HepG2 (cell line): ENCODE measurements around the gene NAT14. TPM values are rescaled to one million over a fixed set of nuclear protein-coding genes. Genes with fewer than 3 reads are reported as not detected.

Source experiments
- ATAC-seq: fragments of 200-7000 bp; cut with Tn5 transposase; 3 replicates; pipeline ENCODE4 v1.9.1; 2020; ENCODE audit warnings: mild to moderate bottlenecking, moderate library complexity
- BruUV-seq: library from RNA; stranded (reverse); fragments of 400-500 nt; replicated peaks from 2 replicates; lab custom pipeline; 2021; lab: Mats Ljungman, UMichigan
- CTCF ChIA-PET: fragments of 300-600 bp; formaldehyde crosslinking; extraction: SDS; loops from one replicate; lab custom pipeline; 2021; ENCODE audit warnings: low total read pairs, inconsistent platforms, low intra/inter-chr PET ratio; lab: Yijun Ruan, JAX
- POLR2A ChIA-PET: fragments of 350-600 bp; sonication (Branson Sonifier 250); formaldehyde crosslinking; loops from one replicate; lab custom pipeline; 2020; ENCODE audit warnings: antibody characterized with exemption, inconsistent platforms; lab: Yijun Ruan, JAX
- DNase-seq: peaks from one replicate; pipeline ENCODE4 v3.0.0-alpha.2; 2015; ENCODE audit warnings: low spot score
- FAIRE-seq: peaks from 3 replicates; lab custom pipeline; 2011; peaks lifted over from hg19 to GRCh38; lab: Jason Lieb, UNC
- H2AFZ ChIP-seq: one replicate; pipeline ENCODE4 v1.6.1; 2011; ENCODE audit warnings: low read length, inconsistent platforms
- H3K27ac ChIP-seq: fragments of 300-600 bp; 3 replicates; pipeline ENCODE4 v1.8.0; 2011; ENCODE audit warnings: mixed run types, mild to moderate bottlenecking, mixed read lengths, low read length, inconsistent platforms; ENCODE audit not compliant: insufficient read depth; ENCODE audit errors: extremely low read length
- H3K27me3 ChIP-seq, 2 experiments: fragments of 200-600 bp in 1 of 2; 2 replicates in 1 of 2; 3 replicates in 1 of 2; pipeline versions ENCODE4 v1.6.0 to v1.8.0; 2011; ENCODE audit warnings: low read length in 2 of 2, mild to moderate bottlenecking in 2 of 2, moderate library complexity in 2 of 2, inconsistent platforms in 1 of 2; ENCODE audit not compliant: insufficient read depth in 2 of 2, control insufficient read depth in 1 of 2
- H3K36me3 ChIP-seq, 2 experiments: fragments of 200-600 bp in 1 of 2; replicated peaks in 1 of 2; 2 replicates in 1 of 2; 3 replicates in 1 of 2; pipeline versions ENCODE4 v1.5.1 to v1.8.0; 2011; ENCODE audit warnings: low read length in 2 of 2, inconsistent platforms in 1 of 2; ENCODE audit not compliant: insufficient read depth in 2 of 2, control insufficient read depth in 1 of 2
- H3K4me1 ChIP-seq: 2 replicates; pipeline ENCODE4 v1.5.1; 2012; ENCODE audit warnings: low read length, inconsistent platforms; ENCODE audit not compliant: insufficient read depth
- H3K4me2 ChIP-seq: 2 replicates; pipeline ENCODE4 v1.6.0; 2011; ENCODE audit warnings: low read depth, low read length, inconsistent platforms
- H3K4me3 ChIP-seq, 3 experiments: fragments of 200-600 bp in 1 of 3; sonication (generic), shearing (Covaris generic) in 1 of 3; replicated peaks in 1 of 3; 2 replicates each; pipeline ENCODE4 v1.5.1; 2011 to 2016; ENCODE audit warnings: low read length in 3 of 3, inconsistent platforms in 2 of 3, low read depth in 2 of 3, mild to moderate bottlenecking in 2 of 3, control low read depth in 1 of 3, mixed read lengths in 1 of 3; ENCODE audit not compliant: insufficient read depth in 1 of 3
- H3K79me2 ChIP-seq: one replicate; pipeline ENCODE4 v1.6.1; 2011; ENCODE audit warnings: low read length, inconsistent platforms; ENCODE audit not compliant: insufficient read depth
- H3K9ac ChIP-seq: 2 replicates; pipeline ENCODE4 v1.6.0; 2011; ENCODE audit warnings: mild to moderate bottlenecking, low read depth, low read length, inconsistent platforms; ENCODE audit not compliant: insufficient read depth
- H3K9me3 ChIP-seq: 2 replicates; pipeline ENCODE4 v1.5.1; 2012; ENCODE audit warnings: mild to moderate bottlenecking, low read length
- H4K20me1 ChIP-seq: 2 replicates; pipeline ENCODE4 v1.6.0; 2011; ENCODE audit warnings: inconsistent platforms, mild to moderate bottlenecking, low read length, moderate library complexity; ENCODE audit not compliant: insufficient read depth
- HDAC6 ChIP-seq: fragments of 200-600 bp; sonication (generic); IDR thresholded peaks from 2 replicates; pipeline ENCODE4 v1.7.0; 2017; ENCODE audit warnings: mild to moderate bottlenecking, antibody characterized with exemption, low read length, low read depth
- IKZF4 ChIP-seq: sonication (generic); formaldehyde crosslinking; IDR thresholded peaks from 2 replicates; pipeline ENCODE4 v1.5.1; 2020; ENCODE audit warnings: borderline replicate concordance, mild to moderate bottlenecking, low read depth, missing genetic modification reagents; ENCODE audit errors: not compliant biosample characterization
- KLF15 ChIP-seq: sonication (generic); formaldehyde crosslinking; IDR thresholded peaks from 2 replicates; pipeline ENCODE4 v1.8.1; 2023; ENCODE audit warnings: borderline replicate concordance, mild to moderate bottlenecking, inconsistent platforms, missing genetic modification reagents, mixed read lengths
- NFKB2 ChIP-seq: sonication (generic); formaldehyde crosslinking; IDR thresholded peaks from 2 replicates; pipeline ENCODE4 v1.4.0; 2020; ENCODE audit warnings: missing genetic modification reagents, borderline replicate concordance
- PLRG1 ChIP-seq: fragments of 450-650 bp; conservative IDR thresholded peaks from 2 replicates; pipeline ENCODE4 v1.6.1; 2016
- SATB2 ChIP-seq: sonication (generic); formaldehyde crosslinking; IDR thresholded peaks from 2 replicates; pipeline ENCODE4 v1.5.0; 2020; ENCODE audit warnings: missing genetic modification reagents
- STAT5B ChIP-seq: sonication (generic); formaldehyde crosslinking; IDR thresholded peaks from 2 replicates; pipeline ENCODE4 v1.4.0; 2020; ENCODE audit warnings: missing genetic modification reagents
- TAF15 ChIP-seq: fragments of 200-400 bp; formaldehyde crosslinking; IDR thresholded peaks from one replicate; pipeline ENCODE4 v1.6.1; 2018; ENCODE audit warnings: mild to moderate bottlenecking, low read depth, low read length; ENCODE audit not compliant: poor library complexity, severe bottlenecking
- YEATS2 ChIP-seq: sonication (generic); formaldehyde crosslinking; IDR thresholded peaks from 2 replicates; pipeline ENCODE4 v1.4.0; 2020; ENCODE audit warnings: missing genetic modification reagents, borderline replicate concordance
- ZFP1 ChIP-seq: IDR thresholded peaks from 2 replicates; pipeline ENCODE4 v1.6.1; 2016
- ZNF230 ChIP-seq: sonication (generic); formaldehyde crosslinking; IDR thresholded peaks from 2 replicates; pipeline ENCODE4 v1.4.0; 2020; ENCODE audit warnings: mild to moderate bottlenecking, missing genetic modification reagents
- ZNF331 ChIP-seq: sonication (generic); formaldehyde crosslinking; IDR thresholded peaks from 2 replicates; pipeline ENCODE4 v1.4.0; 2020; ENCODE audit warnings: missing genetic modification reagents
- ZNF567 ChIP-seq: sonication (generic); formaldehyde crosslinking; IDR thresholded peaks from 2 replicates; pipeline ENCODE4 v1.8.1; 2023; ENCODE audit warnings: mild to moderate bottlenecking, missing genetic modification reagents, borderline replicate concordance
- ZNF713 ChIP-seq: sonication (generic); formaldehyde crosslinking; IDR thresholded peaks from 2 replicates; pipeline ENCODE4 v1.4.0; 2020; ENCODE audit warnings: mild to moderate bottlenecking, missing genetic modification reagents
- WGBS: methylation state at CpG from one replicate; pipeline ENCODE4 v1.1.6; 2017; ENCODE audit warnings: low lambda C conversion rate; 5-methylcytosine and 5-hydroxymethylcytosine counted together
- in situ Hi-C: cut with HindIII; loops from 2 replicates; pipeline ENCODE4 v1.10.0; 2017; ENCODE audit warnings: low pct_unique_long_range_greater_than_20kb; ENCODE audit not compliant: extremely low pct_ligation_motif_present
- intact Hi-C: fragments of 100-400 bp; cut with micrococcal nuclease; formaldehyde crosslinking; loops from one replicate; pipeline ENCODE4 v1.10.0; 2022; ENCODE audit not compliant: unreplicated experiment
- polyA plus RNA-seq, 8 experiments: library from polyadenylated mRNA; depleted of rRNA in 3 of 8; stranded (reverse) in 7 of 8; unstranded in 1 of 8; fragments of >200 nt; fragmentation: Illumina TruSeq in 4 of 8; extraction: Trizol in 4 of 8; gene quantifications; 2 replicates each; pipeline versions ENCODE4 v1.2.1 to v1.2.3, GENCODE V29; 2011 to 2016; ENCODE audit warnings: low read depth in 4 of 8, missing spikeins in 1 of 8, mixed read lengths in 1 of 8; ENCODE audit not compliant: insufficient read depth in 1 of 8
- total RNA-seq, 5 experiments: library from RNA; depleted of rRNA; stranded (reverse); fragments of >200 nt; fragmentation: Illumina TruSeq; extraction: Trizol; gene quantifications; 2 replicates each; pipeline ENCODE4 v1.2.3, GENCODE V29; 2016; ENCODE audit warnings: low read depth in 1 of 5
- TF ChIP-seq, protein P1 (sequence below): IDR thresholded peaks from 2 replicates; pipeline ENCODE4 v1.6.1; 2016; ENCODE audit warnings: missing genetic modification reagents, missing compliant biosample characterization
- TF ChIP-seq, protein P2 (sequence below): IDR thresholded peaks from 2 replicates; pipeline ENCODE4 v1.6.1; 2016
- TF ChIP-seq, protein P3 (sequence below): sonication (generic); formaldehyde crosslinking; IDR thresholded peaks from 2 replicates; pipeline ENCODE4 v1.4.0; 2020; ENCODE audit warnings: mild to moderate bottlenecking, missing genetic modification reagents

The NAT14 gene
- total and polyA plus RNA-seq, 2 of the 13 experiments (the other 11 are each of a cell fraction or from before 2014, with no cell fraction given): 20.7 to 22.3 TPM

DNA sequence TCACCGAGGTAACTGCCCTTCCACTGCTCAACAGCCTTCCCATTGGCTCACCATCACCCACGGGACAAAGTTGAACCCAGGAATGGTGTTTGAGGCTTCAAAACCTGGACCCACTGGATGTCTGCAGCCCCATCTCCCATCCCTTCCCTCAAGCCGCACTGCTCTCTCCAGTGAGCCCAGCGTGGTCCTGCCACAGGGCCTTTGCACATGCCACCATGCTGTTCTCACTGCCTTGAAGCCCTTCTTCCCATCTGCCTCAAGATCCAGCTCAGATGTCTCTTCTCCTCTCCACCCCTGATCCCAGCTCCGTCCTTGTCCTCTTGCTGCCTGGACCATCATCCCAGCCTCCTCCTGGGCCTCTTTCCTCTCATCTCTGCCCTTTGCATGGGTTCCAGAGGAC, 45.9 kb upstream of the NAT14 start:
- in situ Hi-C loops (no loop called here), intact Hi-C loops (no loop called here)
- H2AFZ ChIP-seq: no peak overlapping the region
- ATAC-seq (no peak), FAIRE-seq (no peak), DNase-seq (no peak)
- peaks cover 4 to 28% of the 10 kb centered on the region in 2 experiments; a peak in 4 of 5 replicates for H3K27me3 ChIP-seq
- WGBS: 0% methylated on average over 5 of the region's 5 CpGs
- no peaks in the 10 kb centered on the region for H3K36me3 ChIP-seq
- no TSS peak for BruUV-seq
- H3K9ac ChIP-seq: no peak overlapping the region
- POLR2A ChIA-PET: no interaction called here
- H3K27ac ChIP-seq: no peak overlapping the region
- H4K20me1 ChIP-seq: peaks cover 4% of the 10 kb centered on the region; the same call in 1 of the 2 replicates
- TF ChIP-seq, protein P1, sequence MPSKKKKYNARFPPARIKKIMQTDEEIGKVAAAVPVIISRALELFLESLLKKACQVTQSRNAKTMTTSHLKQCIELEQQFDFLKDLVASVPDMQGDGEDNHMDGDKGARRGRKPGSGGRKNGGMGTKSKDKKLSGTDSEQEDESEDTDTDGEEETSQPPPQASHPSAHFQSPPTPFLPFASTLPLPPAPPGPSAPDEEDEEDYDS: no peak
- TF ChIP-seq ZFP1 (CRISPR knock-in tag) (no peak), KLF15 (CRISPR knock-in tag) (no peak), HDAC6 (no peak)
- TF ChIP-seq, protein P2, sequence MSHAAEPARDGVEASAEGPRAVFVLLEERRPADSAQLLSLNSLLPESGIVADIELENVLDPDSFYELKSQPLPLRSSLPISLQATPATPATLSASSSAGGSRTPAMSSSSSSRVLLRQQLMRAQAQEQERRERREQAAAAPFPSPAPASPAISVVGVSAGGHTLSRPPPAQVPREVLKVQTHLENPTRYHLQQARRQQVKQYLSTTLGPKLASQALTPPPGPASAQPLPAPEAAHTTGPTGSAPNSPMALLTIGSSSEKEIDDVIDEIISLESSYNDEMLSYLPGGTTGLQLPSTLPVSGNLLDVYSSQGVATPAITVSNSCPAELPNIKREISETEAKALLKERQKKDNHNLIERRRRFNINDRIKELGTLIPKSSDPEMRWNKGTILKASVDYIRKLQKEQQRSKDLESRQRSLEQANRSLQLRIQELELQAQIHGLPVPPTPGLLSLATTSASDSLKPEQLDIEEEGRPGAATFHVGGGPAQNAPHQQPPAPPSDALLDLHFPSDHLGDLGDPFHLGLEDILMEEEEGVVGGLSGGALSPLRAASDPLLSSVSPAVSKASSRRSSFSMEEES (CRISPR knock-in tag): no peak
- CTCF ChIA-PET: no interaction called here
- H3K79me2 ChIP-seq: no peaks in the 10 kb centered on the region
- H3K9me3 ChIP-seq: no peaks in the 10 kb centered on the region
- H3K4me2 ChIP-seq: no peak overlapping the region
- H3K4me3 ChIP-seq: no peak overlapping the region
- no peaks in the 10 kb centered on the region for H3K4me1 ChIP-seq

DNA sequence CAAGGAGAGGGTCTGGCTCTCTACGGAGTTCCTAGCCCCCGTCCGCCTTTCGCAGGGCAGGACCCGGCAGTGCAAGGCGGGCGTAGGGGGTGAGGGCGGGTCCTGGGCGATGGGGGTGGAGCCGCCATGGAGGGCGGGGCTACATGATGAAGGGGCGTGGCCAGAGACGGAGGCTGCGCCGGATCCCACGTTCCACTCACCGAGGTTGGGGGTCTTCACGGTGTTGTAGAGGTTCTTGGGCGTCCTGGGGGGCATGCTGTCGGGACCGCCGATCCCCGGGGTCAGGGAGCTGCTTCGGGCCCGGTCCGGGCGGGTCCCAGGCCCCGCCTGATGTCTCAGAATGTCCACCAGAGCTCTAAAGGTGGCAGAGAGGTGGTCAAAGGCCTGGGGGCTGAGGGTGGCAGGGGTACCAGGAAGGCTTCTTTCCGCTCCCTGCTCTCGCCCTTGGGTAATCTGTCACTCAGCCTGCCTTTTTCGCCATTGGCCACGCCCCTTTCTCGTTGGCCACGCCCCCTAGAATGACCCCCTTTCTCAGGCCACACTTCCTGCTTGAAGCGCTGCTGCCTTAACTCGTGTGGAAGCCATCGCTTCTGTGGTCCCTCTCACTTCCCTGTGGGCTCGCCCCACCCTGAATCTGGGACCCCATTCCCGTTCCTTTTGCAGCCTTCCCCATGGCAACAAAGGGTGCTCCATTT, 44.4 kb upstream of the NAT14 start:
- no peaks in the 10 kb centered on the region for H3K9me3 ChIP-seq
- no peak overlapping the region for H3K9ac ChIP-seq
- ChIA-PET POLR2A (no interaction called here), CTCF (no interaction called here)
- H3K4me1 ChIP-seq: no peaks in the 10 kb centered on the region
- H4K20me1 ChIP-seq: peaks cover 4% of the 10 kb centered on the region; the same call in 1 of the 2 replicates
- no peak overlapping the region for H3K27ac ChIP-seq
- H3K27me3 ChIP-seq: peaks cover 6 to 40% of the 10 kb centered on the region in 2 experiments; a peak in 4 of 5 replicates
- H3K4me3 ChIP-seq: no peak overlapping the region; a peak in 1 of 6 replicates
- WGBS: 23% methylated on average over 12 of the region's 39 CpGs
- no peak for DNase-seq
- intact Hi-C loops: no loop called here
- no peak overlapping the region for H2AFZ ChIP-seq
- no peaks in the 10 kb centered on the region for H3K79me2 ChIP-seq
- no peak for ATAC-seq
- FAIRE-seq: no peak
- H3K4me2 ChIP-seq: no peak overlapping the region
- no peaks in the 10 kb centered on the region for H3K36me3 ChIP-seq
- no TSS peak for BruUV-seq
- in situ Hi-C loops: no loop called here
- TF ChIP-seq ZNF567: no peak
- TF ChIP-seq IKZF4 (CRISPR knock-in tag): no peak
- TF ChIP-seq STAT5B (CRISPR knock-in tag): no peak
- no peak for TF ChIP-seq SATB2 (CRISPR knock-in tag)
- no peak for TF ChIP-seq NFKB2 (CRISPR knock-in tag)
- no peak for TF ChIP-seq YEATS2 (CRISPR knock-in tag)
- TF ChIP-seq ZNF331 (CRISPR knock-in tag): no peak
- no peak for TF ChIP-seq ZNF713 (CRISPR knock-in tag)
- TF ChIP-seq, protein P3, sequence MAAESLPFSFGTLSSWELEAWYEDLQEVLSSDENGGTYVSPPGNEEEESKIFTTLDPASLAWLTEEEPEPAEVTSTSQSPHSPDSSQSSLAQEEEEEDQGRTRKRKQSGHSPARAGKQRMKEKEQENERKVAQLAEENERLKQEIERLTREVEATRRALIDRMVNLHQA (CRISPR knock-in tag): no peak
- no peak for TF ChIP-seq ZNF230 (CRISPR knock-in tag)
- TF ChIP-seq TAF15: no peak
- no peak for TF ChIP-seq PLRG1
